ENCODE data around the gene AGPAT2.
"Not testable (repeated sequence)": the region's sequence is repeated elsewhere in the genome, so short reads cannot be mapped to it uniquely, and the experiment has no call there.

AGPAT2 gene

GRCh38 chr9:136707849-136708517 lies 20.7 kb upstream of the AGPAT2 start:
- H3K4me1 ChIP-seq (ENCODE audit: low read length), result no peaks in the 10 kb centered on the region
- TF ChIP-seq CTCF (IDR thresholded peaks at IDR 0.05; ENCODE audit: low read depth, low read length) (no peak), EZH2phosphoT487 (IDR thresholded peaks at IDR 0.05; ENCODE audit: low read depth) (no peak)
- no peak overlapping the region for H3K4me2 ChIP-seq (ENCODE audit: low read length)
- H3K9ac ChIP-seq (ENCODE audit: low read length), result no peak overlapping the region
- H3K9me3 ChIP-seq (ENCODE audit: insufficient read depth, low read length), result no peaks in the 10 kb centered on the region
- H3K4me3 ChIP-seq (ENCODE audit: low read length), result no peak overlapping the region
- no peak overlapping the region for H3K27ac ChIP-seq (ENCODE audit: low read length)
- H3K36me3 ChIP-seq (replicated peaks; ENCODE audit: low read depth, low read length), result no peaks in the 10 kb centered on the region
- H3K27me3 ChIP-seq (ENCODE audit: low read depth, low read length), result peaks cover 16% of the 10 kb centered on the region
- no peaks in the 10 kb centered on the region for H4K20me1 ChIP-seq (ENCODE audit: insufficient read depth, low read length)
- H2AFZ ChIP-seq (ENCODE audit: low read depth, low read length), result no peak overlapping the region
- H3K79me2 ChIP-seq (ENCODE audit: low read length), result no peaks in the 10 kb centered on the region

- no peak for TF ChIP-seq CTCF (IDR thresholded peaks at IDR 0.05; ENCODE audit: low read depth, low read length)
- TF ChIP-seq EZH2phosphoT487 (IDR thresholded peaks at IDR 0.05; ENCODE audit: low read depth), result no peak
- Histone ChIP-seq H3K79me2 (ENCODE audit: low read length) (no peaks in the 10 kb centered on the region), H2AFZ (ENCODE audit: low read depth, low read length) (no peak overlapping the region), H3K27ac (ENCODE audit: low read length) (no peak overlapping the region), H3K9me3 (ENCODE audit: insufficient read depth, low read length) (no peaks in the 10 kb centered on the region), H3K4me1 (ENCODE audit: low read length) (no peaks in the 10 kb centered on the region), H4K20me1 (ENCODE audit: insufficient read depth, low read length) (no peaks in the 10 kb centered on the region), H3K27me3 (ENCODE audit: low read depth, low read length) (peaks cover 16% of the 10 kb centered on the region), H3K4me3 (ENCODE audit: low read length) (no peak overlapping the region), H3K4me2 (ENCODE audit: low read length) (no peak overlapping the region), H3K9ac (ENCODE audit: low read length) (no peak overlapping the region), H3K36me3 (replicated peaks; ENCODE audit: low read depth, low read length) (no peaks in the 10 kb centered on the region)
Observed at GRCh38 chr9:136707011-136707410, 19.8 kb upstream of the AGPAT2 start.

- Histone ChIP-seq H3K36me3 (replicated peaks; ENCODE audit: low read depth, low read length) (no peaks in the 10 kb centered on the region), H3K9me3 (ENCODE audit: insufficient read depth, low read length) (no peaks in the 10 kb centered on the region), H3K4me2 (ENCODE audit: low read length) (no peak overlapping the region), H3K4me1 (ENCODE audit: low read length) (peaks cover 10% of the 10 kb centered on the region), H3K4me3 (ENCODE audit: low read length) (no peak overlapping the region), H3K9ac (ENCODE audit: low read length) (no peak overlapping the region), H3K79me2 (ENCODE audit: low read length) (no peaks in the 10 kb centered on the region), H2AFZ (ENCODE audit: low read depth, low read length) (no peak overlapping the region), H3K27ac (ENCODE audit: low read length) (no peak overlapping the region), H4K20me1 (ENCODE audit: insufficient read depth, low read length) (no peaks in the 10 kb centered on the region), H3K27me3 (ENCODE audit: low read depth, low read length) (peaks cover 27% of the 10 kb centered on the region)
- no peak for TF ChIP-seq CTCF (IDR thresholded peaks at IDR 0.05; ENCODE audit: low read depth, low read length)
- no peak for TF ChIP-seq EZH2phosphoT487 (IDR thresholded peaks at IDR 0.05; ENCODE audit: low read depth)
Observed at GRCh38 chr9:136705564-136705963, 18.3 kb upstream of the AGPAT2 start.

- not testable (repeated sequence) for H3K36me3 ChIP-seq (replicated peaks; ENCODE audit: low read depth, low read length); H3K4me2 ChIP-seq (ENCODE audit: low read length)
- H3K4me1 ChIP-seq (ENCODE audit: low read length), result peaks cover 15% of the 10 kb centered on the region
Observed at GRCh38 chr9:136704741-136705140, 17.5 kb upstream of the AGPAT2 start.

More at GRCh38 chr9:136704741-136705140, 17.5 kb upstream of the AGPAT2 start:
- not testable (repeated sequence) for H3K79me2 ChIP-seq (ENCODE audit: low read length); H3K4me3 ChIP-seq (ENCODE audit: low read length); H2AFZ ChIP-seq (ENCODE audit: low read depth, low read length); H3K27ac ChIP-seq (ENCODE audit: low read length); H3K9me3 ChIP-seq (ENCODE audit: insufficient read depth, low read length); H4K20me1 ChIP-seq (ENCODE audit: insufficient read depth, low read length); H3K9ac ChIP-seq (ENCODE audit: low read length)
- peaks cover 32% of the 10 kb centered on the region for H3K27me3 ChIP-seq (ENCODE audit: low read depth, low read length)
